Measurements from ENCODE around the gene KRTAP4-2.

Gene KRTAP4-2

DNA sequence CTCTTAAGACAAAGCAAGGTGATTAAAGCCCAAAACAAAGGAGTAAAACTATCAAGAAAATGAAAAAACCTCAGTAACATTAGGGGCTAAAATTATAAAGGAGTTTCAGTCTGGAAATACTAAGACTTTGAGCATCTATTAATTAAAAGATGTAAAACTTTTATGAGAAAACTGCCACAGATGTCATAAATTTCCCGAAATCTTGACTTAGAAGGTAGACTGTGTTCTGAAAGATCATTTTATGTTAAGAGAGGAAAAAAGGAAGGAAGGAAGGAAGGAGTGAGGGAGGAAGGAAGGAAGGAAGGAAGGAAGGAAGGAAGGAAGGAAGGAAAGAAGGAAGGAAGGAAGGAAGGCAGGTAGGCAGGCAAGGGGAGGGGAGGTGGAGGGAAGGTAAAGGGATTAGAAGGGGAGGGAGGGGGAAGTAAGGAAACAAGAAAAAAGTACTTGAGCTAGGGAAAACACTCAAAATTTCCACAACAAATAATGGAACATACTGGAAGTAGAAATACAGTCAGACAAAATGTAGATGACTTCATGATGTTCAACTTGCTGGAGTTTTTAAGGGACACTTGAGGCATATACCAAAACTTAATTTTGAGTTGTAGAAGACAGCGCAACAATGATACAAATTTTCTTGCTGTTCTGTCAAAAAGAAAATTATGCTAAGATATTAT is 30.4 kb downstream of the KRTAP4-2 start:
- no peak overlapping the region for H3K27ac ChIP-seq (ENCODE audit: low read depth, low read length, poor library complexity, severe bottlenecking)
- TF ChIP-seq, protein P1, sequence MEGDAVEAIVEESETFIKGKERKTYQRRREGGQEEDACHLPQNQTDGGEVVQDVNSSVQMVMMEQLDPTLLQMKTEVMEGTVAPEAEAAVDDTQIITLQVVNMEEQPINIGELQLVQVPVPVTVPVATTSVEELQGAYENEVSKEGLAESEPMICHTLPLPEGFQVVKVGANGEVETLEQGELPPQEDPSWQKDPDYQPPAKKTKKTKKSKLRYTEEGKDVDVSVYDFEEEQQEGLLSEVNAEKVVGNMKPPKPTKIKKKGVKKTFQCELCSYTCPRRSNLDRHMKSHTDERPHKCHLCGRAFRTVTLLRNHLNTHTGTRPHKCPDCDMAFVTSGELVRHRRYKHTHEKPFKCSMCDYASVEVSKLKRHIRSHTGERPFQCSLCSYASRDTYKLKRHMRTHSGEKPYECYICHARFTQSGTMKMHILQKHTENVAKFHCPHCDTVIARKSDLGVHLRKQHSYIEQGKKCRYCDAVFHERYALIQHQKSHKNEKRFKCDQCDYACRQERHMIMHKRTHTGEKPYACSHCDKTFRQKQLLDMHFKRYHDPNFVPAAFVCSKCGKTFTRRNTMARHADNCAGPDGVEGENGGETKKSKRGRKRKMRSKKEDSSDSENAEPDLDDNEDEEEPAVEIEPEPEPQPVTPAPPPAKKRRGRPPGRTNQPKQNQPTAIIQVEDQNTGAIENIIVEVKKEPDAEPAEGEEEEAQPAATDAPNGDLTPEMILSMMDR (IDR thresholded peaks at IDR 0.05; ENCODE audit: low read length), result no peak
- no peak for TF ChIP-seq EZH2 (IDR thresholded peaks at IDR 0.05; ENCODE audit: borderline replicate concordance, low read length)

DNA sequence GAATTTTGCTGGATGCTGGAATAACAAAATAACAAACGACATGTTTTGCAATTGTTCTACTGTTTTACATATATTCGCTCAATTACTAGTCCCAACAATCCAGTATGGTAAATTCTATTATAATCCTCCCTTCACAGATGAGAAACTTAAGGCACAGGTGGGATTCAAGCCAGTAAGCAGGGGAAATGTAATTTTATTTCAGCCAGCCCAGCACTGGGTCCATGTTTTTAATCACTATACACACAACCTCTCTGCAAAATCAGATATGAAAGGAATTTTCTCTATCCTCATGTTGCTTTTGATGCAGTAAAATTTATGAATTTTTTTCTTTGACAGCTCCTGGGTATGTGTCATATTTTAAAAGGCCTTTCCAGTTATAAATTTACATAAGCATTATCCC is 32.8 kb downstream of the KRTAP4-2 start:
- Histone ChIP-seq H2AFZ (ENCODE audit: low read length) (no peak overlapping the region), H3K36me3 (ENCODE audit: insufficient read depth, low read length) (no peaks in the 10 kb centered on the region; the same call in 1 of the 2 replicates), H3K27me3 (ENCODE audit: insufficient read depth, low read length) (no peaks in the 10 kb centered on the region), H3K27ac (ENCODE audit: low read depth, low read length, poor library complexity, severe bottlenecking) (no peak overlapping the region), H3K9ac (ENCODE audit: low read length) (no peak overlapping the region), H3K4me3 (ENCODE audit: low read depth, low read length, poor library complexity, severe bottlenecking) (no peak overlapping the region), H3K9me3 (ENCODE audit: low read length) (0 out of 2 replicates have a peak, but pooled peaks cover 3% of the 10 kb centered on the region), H3K9me2 (ENCODE audit: low read depth, low read length) (no peaks in the 10 kb centered on the region), H3F3A (ENCODE audit: insufficient read depth, low read length) (no peaks in the 10 kb centered on the region), H3K4me2 (ENCODE audit: low read length) (no peak overlapping the region), H3K79me2 (ENCODE audit: insufficient read depth, low read length) (no peaks in the 10 kb centered on the region), H3K4me1 (ENCODE audit: insufficient read depth, low read length, severe bottlenecking) (no peaks in the 10 kb centered on the region), H4K20me1 (ENCODE audit: insufficient read depth, low read length) (no peaks in the 10 kb centered on the region)
- TF ChIP-seq EZH2 (IDR thresholded peaks at IDR 0.05; ENCODE audit: borderline replicate concordance, low read length), result no peak
- TF ChIP-seq, protein P1 (IDR thresholded peaks at IDR 0.05; ENCODE audit: low read length), result no peak

More for the DNA sequence above, 30.4 kb downstream of the KRTAP4-2 start:
- no peaks in the 10 kb centered on the region for H3K79me2 ChIP-seq (ENCODE audit: insufficient read depth, low read length)
- no peaks in the 10 kb centered on the region; the same call in 1 of the 2 replicates for H3K36me3 ChIP-seq (ENCODE audit: insufficient read depth, low read length)
- no peaks in the 10 kb centered on the region for H3K9me3 ChIP-seq (ENCODE audit: low read length)
- H3F3A ChIP-seq (ENCODE audit: insufficient read depth, low read length), result no peaks in the 10 kb centered on the region
- no peaks in the 10 kb centered on the region for H3K27me3 ChIP-seq (ENCODE audit: insufficient read depth, low read length)
- no peaks in the 10 kb centered on the region for H3K9me2 ChIP-seq (ENCODE audit: low read depth, low read length)
- no peak overlapping the region for H3K9ac ChIP-seq (ENCODE audit: low read length)
- H3K4me1 ChIP-seq (ENCODE audit: insufficient read depth, low read length, severe bottlenecking), result no peaks in the 10 kb centered on the region
- H2AFZ ChIP-seq (ENCODE audit: low read length), result no peak overlapping the region
- H3K4me2 ChIP-seq (ENCODE audit: low read length), result no peak overlapping the region
- H3K4me3 ChIP-seq (ENCODE audit: low read depth, low read length, poor library complexity, severe bottlenecking), result no peak overlapping the region
- no peaks in the 10 kb centered on the region for H4K20me1 ChIP-seq (ENCODE audit: insufficient read depth, low read length)

DNA sequence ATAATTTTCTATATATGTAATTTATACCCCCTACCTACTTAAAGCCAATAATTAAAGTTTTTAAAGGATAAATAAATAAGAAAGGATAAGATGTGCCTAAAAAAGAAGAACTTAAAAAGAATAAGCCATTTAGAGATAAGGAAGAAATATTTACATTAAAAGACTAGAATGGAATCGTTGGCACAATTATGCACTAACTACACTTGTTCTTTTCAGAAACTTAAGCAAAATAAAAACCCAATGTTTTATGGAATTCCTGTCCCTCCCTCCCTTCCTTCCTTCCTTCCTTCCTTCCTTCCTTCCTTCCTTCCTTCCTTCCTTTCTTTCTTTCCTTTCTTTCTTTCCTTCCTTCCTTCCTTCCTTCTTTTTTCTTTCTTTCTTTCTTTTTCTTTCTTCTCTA is 33.2 kb downstream of the KRTAP4-2 start:
- Histone ChIP-seq H3K4me3 (ENCODE audit: low read depth, low read length, poor library complexity, severe bottlenecking) (no peak overlapping the region), H3K9me2 (ENCODE audit: low read depth, low read length) (no peaks in the 10 kb centered on the region), H3K27ac (ENCODE audit: low read depth, low read length, poor library complexity, severe bottlenecking) (no peak overlapping the region), H3K9me3 (ENCODE audit: low read length) (0 out of 2 replicates have a peak, but pooled peaks cover 3% of the 10 kb centered on the region), H3K79me2 (ENCODE audit: insufficient read depth, low read length) (no peaks in the 10 kb centered on the region), H3K4me2 (ENCODE audit: low read length) (no peak overlapping the region), H3K4me1 (ENCODE audit: insufficient read depth, low read length, severe bottlenecking) (no peaks in the 10 kb centered on the region), H3K36me3 (ENCODE audit: insufficient read depth, low read length) (no peaks in the 10 kb centered on the region; the same call in 1 of the 2 replicates), H3K27me3 (ENCODE audit: insufficient read depth, low read length) (no peaks in the 10 kb centered on the region), H3F3A (ENCODE audit: insufficient read depth, low read length) (no peaks in the 10 kb centered on the region), H3K9ac (ENCODE audit: low read length) (no peak overlapping the region), H2AFZ (ENCODE audit: low read length) (no peak overlapping the region), H4K20me1 (ENCODE audit: insufficient read depth, low read length) (no peaks in the 10 kb centered on the region)
- no peak for TF ChIP-seq EZH2 (IDR thresholded peaks at IDR 0.05; ENCODE audit: borderline replicate concordance, low read length)
- TF ChIP-seq, protein P1 (IDR thresholded peaks at IDR 0.05; ENCODE audit: low read length), result no peak

Data from OCI-LY1 (cell line).